ENCODE measurements around the gene NUTM2F. TPM values are rescaled to one million over a fixed set of nuclear protein-coding genes. Genes with fewer than 3 reads are reported as not detected.
"Not testable (repeated sequence)": the region's sequence is repeated elsewhere in the genome, so short reads cannot be mapped to it uniquely, and the experiment has no call there.

Gene NUTM2F
- total RNA-seq, 1 donor from 2014 or later, result not detected

DNA sequence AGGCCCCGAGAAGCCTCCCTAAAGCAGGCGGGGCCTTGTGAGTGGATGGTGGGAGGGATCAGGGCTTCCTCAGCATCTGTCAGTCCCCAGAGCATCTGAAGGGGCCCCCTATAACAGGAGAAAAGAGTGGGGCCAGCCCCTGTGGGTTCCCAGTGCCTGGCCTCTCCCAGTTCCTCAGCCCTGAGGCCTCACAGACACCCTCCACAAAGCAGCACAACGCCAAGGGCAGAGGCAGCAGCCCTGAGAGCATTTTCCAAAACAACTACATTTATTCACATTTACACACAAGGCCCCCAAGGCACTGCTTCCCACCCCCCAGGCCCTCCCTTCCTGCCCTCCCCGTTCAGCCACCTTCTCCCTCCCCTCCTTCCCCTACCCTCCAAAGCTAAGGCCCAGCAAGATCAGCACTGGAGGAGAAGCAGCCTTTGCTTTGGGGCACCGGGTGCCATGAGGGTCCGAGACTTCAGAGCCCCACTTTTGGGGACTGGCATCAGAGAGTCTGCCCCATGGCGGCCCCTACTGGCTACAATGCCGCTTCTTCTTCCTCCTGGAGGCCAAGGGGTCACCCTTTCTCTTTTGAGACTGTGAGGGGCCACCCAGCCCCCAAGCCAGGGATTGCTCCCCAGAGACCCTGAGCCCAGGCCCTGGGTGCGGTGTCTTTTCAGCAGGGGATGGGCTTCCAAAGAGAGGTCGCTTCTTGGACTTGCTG is 10.3 kb downstream of the NUTM2F start:
- not testable (repeated sequence) for DNase-seq (ENCODE audit: low spot score)

DNA sequence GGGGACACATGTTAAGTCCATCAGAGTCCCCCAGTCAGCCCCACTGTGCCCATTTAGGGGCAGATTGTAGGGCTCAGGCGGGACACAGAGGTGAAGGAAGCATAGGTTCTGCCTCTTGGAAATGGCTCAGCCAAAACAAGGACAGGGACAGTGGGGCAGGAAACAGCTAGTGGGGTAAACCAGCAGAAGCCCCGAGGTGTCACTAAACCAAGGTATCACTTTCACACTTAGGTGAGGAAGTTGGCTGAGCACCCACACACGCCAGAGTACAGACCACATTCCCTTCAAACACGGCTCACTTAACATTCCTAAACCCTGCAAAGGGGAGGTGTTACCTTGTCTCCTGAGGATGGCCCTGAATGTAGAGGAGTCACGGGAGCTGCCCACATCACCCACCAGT is 12.2 kb downstream of the NUTM2F start:
- DNase-seq (ENCODE audit: low spot score), result not testable (repeated sequence)

DNA sequence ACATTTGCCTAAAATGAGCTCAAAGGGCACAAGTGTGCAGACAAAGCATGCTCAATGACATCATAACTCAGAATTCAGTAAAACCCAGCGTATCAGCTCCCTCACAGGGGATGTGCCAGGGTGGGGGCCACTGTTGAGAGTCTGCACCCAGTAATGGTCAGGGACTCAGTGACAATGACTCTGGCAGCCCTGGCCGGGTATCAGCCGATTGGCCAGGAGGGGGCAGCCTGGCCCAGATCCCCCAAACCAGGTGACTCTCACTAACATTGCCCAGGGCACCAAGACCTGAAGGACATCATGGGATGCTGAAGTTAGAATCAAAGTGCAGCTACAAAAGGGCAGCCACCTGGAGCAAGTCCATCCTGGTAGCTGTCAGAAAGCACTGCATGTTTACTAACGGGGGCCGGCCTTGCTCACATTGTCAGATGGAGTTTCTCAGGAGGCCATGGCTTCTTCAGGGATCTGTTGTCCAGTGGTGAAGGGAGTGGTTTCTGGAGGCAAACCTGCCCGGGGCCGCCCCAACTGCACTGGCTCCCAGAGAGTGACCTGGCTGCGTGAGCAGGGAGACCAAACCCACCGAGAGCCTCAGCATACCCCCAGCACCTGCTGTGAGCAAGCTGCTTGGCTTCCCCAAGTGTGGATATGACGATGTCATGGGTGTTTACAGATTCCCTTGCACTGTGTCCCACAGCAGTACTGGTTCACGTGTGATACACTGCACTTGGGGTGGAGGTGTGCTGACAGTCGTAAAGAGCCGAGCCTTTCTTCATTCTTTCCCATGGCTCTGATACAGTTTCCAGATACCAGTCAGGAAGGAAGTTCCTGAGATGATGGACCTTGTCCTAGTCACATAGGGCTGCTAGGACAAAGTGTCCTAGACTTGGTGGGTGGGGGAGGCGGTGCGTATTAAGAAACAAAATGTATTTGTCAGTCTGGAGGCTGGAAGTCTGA is 13.1 kb downstream of the NUTM2F start:
- DNase-seq (ENCODE audit: low spot score), result not testable (repeated sequence)

DNA sequence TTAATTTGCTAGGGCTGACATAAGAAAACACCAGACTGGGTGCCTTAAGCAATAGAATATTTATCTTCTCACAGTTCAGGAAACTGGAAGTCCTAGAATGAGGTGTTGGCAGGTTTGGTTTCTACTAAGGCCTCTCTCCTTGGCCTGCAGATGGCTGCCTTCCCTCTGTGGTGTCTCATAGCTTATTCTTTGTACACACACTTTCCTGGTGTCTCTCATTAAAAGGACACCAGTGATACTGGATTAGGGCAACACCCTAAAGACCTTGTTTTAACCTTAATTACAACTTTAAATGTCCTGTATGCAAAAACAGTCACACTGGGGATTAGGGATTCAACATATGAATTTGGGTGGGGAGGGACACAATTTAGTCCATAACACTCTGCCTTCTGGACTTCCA is 25.1 kb downstream of the NUTM2F start:
- no peak for DNase-seq (ENCODE audit: low spot score)

DNA sequence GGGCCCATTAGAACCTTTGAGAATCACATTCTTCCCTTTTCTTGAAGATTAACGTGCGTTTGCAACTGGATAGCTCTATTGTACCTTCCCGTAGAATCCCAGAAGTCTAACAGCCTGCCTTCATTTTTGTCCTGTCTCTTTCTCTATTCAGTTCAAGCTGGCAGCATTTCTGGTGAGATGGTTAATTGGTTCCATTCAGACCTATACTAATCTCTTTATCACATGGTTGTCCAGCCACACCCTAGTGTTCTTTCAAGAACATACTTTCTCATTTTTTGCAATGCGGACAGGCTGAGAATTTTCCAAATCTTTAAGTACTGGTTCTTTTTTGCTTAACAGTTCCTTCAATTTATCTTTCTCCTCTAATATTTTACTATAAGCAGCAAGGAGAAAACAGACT is 26.0 kb downstream of the NUTM2F start:
- DNase-seq (ENCODE audit: low spot score), result no peak

DNA sequence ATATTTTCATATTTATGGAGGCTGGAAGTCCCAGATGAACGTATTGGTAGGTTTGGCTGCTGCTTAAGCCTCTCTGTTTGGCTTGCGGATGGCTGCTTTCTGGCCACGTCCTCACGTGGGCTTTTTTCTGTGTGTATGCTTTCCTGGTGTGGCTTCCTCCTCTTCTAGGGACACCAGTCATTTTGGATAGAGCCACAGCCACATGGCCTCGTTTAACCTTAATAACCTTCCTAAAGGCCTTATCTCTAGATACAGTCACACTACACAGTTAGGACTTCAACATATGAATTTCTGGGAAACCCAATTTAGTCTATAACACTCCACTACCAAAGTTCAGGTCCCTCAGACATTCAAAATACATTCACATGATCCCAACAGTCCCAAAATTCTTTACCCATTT is 26.9 kb downstream of the NUTM2F start:
- DNase-seq (ENCODE audit: low spot score), result no peak

DNA sequence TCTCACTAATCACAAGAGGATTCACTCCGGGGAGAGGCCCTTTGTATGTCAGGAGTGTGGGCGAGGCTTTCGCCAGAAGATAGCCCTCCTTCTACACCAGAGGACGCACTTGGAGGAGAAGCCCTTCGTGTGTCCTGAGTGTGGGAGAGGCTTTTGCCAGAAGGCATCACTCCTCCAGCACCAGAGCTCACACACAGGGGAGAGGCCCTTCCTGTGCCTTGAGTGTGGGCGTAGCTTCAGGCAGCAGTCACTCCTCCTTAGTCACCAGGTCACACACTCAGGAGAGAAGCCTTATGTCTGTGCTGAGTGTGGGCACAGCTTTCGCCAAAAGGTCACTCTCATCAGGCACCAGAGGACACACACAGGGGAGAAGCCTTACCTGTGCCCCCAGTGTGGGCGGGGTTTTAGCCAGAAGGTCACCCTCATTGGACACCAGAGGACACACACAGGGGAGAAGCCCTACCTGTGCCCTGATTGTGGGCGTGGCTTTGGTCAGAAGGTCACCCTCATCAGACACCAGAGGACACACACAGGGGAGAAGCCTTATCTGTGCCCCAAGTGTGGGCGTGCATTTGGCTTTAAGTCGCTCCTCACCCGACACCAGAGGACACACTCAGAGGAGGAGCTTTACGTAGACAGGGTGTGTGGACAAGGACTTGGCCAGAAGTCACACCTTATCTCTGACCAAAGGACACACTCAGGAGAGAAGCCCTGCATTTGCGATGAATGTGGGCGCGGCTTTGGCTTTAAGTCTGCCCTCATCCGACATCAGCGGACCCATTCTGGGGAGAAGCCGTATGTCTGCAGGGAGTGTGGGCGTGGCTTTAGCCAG is 27.8 kb downstream of the NUTM2F start:
- no peak for DNase-seq (ENCODE audit: low spot score)

DNA sequence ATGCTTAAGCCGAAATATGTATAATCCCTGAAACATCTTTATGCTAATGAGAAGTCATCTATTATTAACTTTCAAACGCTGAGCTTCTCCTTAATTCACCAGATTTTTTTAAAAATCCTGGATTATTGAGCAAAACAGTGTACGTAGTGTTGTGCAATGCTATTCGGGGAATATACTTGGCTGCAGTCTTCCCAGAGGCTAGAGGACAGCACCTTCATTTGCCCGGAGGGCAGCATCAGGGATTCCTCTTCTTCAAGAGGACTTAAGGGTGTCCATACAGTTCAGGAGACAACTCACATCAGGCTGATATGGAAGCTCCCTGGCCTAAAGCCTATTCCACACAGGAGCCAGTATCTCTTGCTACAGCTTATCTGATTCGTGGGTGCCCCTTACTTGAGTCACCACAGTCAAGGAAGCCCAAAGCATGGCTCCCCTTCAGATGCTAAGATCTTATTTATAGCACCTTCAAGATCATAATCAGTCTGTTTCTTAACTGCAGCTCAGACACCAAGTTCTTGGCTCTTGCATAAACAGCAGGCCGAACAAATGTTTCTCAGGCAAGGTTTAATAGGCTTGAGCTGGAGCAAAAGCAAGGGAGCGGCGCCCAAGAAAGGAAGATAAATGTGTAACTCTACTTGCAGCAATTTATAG is 29.4 kb downstream of the NUTM2F start:
- no peak for DNase-seq (ENCODE audit: low spot score)

DNA sequence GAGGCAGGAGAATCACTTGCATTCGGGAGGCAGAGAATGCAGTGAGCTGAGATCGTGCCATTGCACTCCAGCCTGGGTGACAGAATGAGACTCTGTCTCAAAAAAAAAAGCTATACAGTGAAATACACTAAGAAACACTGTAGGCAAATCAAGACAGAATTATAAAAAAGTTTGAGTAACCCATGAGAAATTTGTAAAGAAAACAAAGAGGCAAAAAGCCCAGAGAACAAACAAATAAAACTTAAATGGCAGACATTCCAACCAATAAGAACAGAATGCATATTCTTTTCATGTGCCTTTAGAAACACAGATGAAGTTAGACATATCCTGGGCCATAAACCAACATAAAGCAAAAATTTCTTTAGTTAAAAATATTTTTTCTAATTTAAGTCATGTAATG is 38.8 kb downstream of the NUTM2F start:
- DNase-seq (ENCODE audit: low spot score), result no peak

DNA sequence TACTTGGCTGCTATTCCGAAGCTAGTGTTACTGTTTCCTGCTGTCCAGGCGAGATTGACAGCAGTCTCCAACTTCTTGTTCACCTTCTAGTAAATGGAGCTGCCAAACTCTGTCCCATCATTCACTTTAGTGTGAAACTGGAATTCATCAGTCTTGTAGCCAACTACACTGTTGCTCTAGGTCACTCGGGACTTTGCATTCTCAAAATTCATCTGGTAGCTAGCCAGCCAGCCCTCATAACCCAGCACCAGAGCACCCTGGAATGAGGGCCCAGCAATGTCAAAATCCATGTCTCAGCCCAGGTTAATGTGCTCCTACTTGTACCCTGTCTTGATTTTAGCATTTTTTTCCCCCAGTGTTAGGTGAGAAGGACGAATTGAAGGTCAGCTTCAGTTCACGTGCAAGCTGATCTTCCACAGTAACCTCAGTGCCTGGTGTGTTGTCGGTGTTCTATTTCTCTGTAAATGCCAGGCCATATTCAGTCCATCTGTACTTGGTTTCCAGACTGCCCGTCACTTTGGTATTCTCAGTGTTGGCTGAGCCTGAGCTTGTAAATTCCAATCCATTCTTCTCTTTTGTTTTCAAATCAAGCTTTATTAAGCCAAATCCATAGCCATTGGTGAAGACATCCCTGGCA is 40.4 kb downstream of the NUTM2F start:
- no peak for DNase-seq (ENCODE audit: low spot score)

DNA sequence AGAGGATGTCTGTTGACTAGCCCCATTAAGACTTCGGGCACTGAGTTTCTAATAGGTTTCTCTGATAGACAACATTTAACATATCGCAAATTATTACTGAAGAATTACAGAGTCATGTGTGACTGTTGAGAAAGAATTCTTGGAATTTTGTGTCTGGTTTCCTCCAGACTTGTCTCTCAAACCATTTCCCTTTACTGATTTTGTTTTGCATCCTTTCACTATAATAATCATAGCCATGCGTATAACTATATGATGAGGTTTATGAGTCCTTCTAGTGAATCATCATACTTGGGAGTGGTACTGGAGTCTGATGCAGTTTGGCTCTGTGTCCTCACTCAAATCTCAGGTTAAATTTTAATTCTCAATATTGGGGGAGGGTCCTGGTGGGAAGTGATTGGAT is 42.3 kb downstream of the NUTM2F start:
- no peak for DNase-seq (ENCODE audit: low spot score)

DNA sequence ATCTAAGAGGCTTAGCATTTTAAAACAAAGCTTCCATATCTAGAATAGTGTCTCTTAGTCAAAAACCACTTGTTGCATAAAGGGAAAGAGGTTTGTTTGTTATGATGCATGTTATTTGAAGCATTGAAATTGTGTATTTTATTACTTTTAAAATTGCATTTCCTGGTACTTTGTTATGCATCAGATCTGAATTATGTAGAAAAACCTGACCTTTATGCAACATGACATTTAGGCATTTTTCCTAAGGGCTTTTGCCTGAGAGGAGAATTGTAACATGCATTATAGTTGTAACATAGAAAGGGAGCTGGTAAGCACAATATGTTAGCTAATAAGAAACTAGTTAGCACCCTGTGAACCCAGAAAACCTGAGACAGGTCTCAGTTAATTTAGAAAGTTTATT is 47.3 kb downstream of the NUTM2F start:
- no peak for DNase-seq (ENCODE audit: low spot score)

DNA sequence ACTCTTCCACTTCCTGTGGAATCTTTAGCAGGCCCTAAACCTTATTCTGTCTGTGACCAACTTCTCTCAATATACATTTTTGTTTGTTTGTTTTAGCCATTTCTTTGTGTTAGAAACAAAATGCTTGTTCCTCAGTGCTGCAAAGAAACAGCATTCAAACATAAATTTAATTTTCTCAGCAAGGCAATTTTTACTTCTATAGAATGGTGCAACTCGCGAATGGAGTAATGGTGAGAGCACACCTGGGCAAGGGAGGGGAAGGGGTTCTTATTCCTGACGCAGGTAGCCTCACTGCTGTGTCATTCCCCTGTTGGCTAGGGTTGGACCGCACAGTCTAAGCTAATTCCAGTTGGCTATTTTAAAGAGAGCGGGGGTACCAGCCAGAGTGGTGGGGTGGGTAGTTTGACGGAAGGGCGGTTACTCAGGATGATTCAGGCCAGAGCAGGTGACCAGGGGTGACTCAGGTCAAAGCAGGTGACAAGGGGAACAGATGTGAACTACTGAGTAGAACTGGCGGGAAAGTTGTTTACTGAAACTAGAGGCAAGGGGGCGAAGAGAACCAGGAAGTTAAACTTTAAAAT is 47.9 kb downstream of the NUTM2F start:
- DNase-seq (ENCODE audit: low spot score), result no peak

DNA sequence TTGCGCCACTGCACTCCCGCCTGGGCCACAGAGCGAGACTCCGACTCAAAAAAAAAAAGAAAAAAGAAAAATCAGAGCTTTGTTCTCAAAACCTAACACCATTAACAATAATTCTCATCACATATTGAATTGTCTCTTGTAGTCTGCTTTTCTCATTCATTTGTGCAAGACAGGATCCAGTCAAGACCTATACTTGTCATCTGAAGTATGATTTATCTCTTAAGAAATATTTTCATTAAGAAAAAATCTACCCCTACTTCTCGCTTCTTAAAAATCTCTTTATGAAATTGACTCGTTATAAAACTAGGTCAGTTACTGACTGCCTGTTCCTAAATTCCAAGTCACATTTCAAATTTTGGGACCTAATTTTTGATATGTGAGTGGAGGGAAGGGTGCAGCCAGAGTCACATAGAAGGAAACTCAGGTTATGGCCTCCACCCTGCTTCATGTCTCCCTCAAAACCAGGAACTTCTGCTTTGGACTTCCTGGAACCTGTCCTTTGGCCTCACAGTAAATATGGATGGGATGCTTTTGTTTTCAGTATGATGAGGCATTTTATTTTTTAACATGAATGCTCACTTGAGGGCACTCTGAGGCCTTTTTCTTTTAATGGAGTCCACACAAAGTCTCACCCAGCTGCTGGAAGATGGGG is 50.4 kb downstream of the NUTM2F start:
- no peak for DNase-seq (ENCODE audit: low spot score)

DNA sequence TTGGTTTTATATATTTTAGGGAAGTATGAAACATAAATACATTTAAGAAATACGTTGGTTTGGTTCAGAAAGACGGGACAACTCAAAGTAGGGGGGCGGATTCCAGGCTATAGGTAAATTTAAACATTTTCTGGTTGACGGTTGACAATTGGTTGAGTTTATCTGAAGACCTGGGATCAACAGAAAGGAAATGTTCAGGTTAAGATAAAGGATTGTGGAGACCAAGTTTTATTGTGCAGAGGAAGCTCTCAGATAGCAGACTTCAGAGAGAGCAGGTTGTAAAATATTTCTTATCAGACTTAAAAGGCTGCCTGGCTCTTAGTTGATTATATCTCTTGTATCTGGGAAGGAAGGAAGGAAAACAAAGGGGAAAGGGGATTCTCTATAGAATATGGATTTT is 51.4 kb downstream of the NUTM2F start:
- not testable (repeated sequence) for DNase-seq (ENCODE audit: low spot score)

DNA sequence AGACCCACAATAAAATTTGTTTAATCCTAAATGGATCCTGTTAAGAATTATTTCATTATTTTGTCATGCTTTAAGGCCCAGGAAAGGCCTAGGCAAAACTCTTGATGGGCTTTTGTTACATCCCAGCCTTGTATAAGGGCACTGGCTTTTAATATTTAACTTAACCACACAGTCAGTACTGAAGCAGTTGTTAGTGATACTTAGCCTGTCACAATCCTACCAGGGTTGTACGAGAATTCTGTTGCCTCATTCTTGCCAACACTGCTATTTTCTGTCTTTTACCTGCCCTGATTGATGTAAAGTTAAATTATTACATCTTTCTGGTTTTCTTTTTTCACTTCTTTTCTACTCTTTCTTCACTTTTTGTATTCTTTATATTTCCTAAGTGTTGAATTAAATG is 58.4 kb downstream of the NUTM2F start:
- DNase-seq (ENCODE audit: low spot score), result no peak

DNA sequence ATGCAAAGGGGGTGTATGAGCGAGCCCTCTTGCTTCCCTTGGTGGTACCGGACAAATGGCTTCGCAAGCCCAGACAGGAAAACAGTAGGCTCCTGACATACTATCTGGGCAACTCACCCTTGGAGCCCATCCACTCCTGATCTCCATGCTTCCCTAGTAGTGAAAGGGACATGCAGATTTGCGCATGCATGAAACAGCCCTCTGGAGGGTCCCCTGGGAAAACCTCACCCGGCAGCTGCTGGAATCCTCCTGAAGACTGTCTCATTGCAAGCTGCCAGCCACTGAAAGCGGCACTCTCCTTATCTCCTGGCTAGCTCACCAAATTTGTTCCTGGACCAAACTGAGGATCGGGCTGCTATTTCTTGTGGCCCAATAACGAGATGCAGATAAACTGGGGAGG is 59.2 kb downstream of the NUTM2F start:
- DNase-seq (ENCODE audit: low spot score), result no peak
